ENCODE results near the gene WBP1L.

The WBP1L gene

GRCh38 chr10:102764470-102765161 is 20.9 kb downstream of the WBP1L start:
- DNase-seq (ENCODE audit: insufficient read length) (no peak), FAIRE-seq (no peak)
- TF ChIP-seq POLR2AphosphoS5 (IDR thresholded peaks at IDR 0.05; ENCODE audit: low read depth, low read length) (no peak), TAF1 (IDR thresholded peaks at IDR 0.05; ENCODE audit: borderline replicate concordance, low read depth, low read length) (no peak), POLR2A (IDR thresholded peaks at IDR 0.05; ENCODE audit: low read depth, low read length) (no peak)

GRCh38 chr10:102765336-102765735 is 21.6 kb downstream of the WBP1L start:
- FAIRE-seq (no peak), DNase-seq (ENCODE audit: insufficient read length) (no peak)
- TF ChIP-seq TAF1 (IDR thresholded peaks at IDR 0.05; ENCODE audit: borderline replicate concordance, low read depth, low read length) (no peak), POLR2AphosphoS5 (IDR thresholded peaks at IDR 0.05; ENCODE audit: low read depth, low read length) (no peak)

GRCh38 chr10:102767428-102768160 is 23.8 kb downstream of the WBP1L start:
- no peak for DNase-seq (ENCODE audit: insufficient read length)
- no peak for TF ChIP-seq TAF1 (IDR thresholded peaks at IDR 0.05; ENCODE audit: borderline replicate concordance, low read depth, low read length)
- no peak for TF ChIP-seq POLR2A (IDR thresholded peaks at IDR 0.05; ENCODE audit: low read depth, low read length)
- no peak for TF ChIP-seq POLR2AphosphoS5 (IDR thresholded peaks at IDR 0.05; ENCODE audit: low read depth, low read length)
- no peak for FAIRE-seq

- no peak for DNase-seq (ENCODE audit: insufficient read length)
- FAIRE-seq = no peak
- TF ChIP-seq POLR2A (IDR thresholded peaks at IDR 0.05; ENCODE audit: low read depth, low read length) (no peak), POLR2AphosphoS5 (IDR thresholded peaks at IDR 0.05; ENCODE audit: low read depth, low read length) (no peak), TAF1 (IDR thresholded peaks at IDR 0.05; ENCODE audit: borderline replicate concordance, low read depth, low read length) (no peak)
Observed at GRCh38 chr10:102769375-102770107, 25.8 kb downstream of the WBP1L start.

GRCh38 chr10:102770108-102770482 is 26.3 kb downstream of the WBP1L start:
- no peak for FAIRE-seq
- TF ChIP-seq TAF1 (IDR thresholded peaks at IDR 0.05; ENCODE audit: borderline replicate concordance, low read depth, low read length) (no peak), POLR2A (IDR thresholded peaks at IDR 0.05; ENCODE audit: low read depth, low read length) (no peak), POLR2AphosphoS5 (IDR thresholded peaks at IDR 0.05; ENCODE audit: low read depth, low read length) (no peak)
- no peak for DNase-seq (ENCODE audit: insufficient read length)

- TF ChIP-seq POLR2AphosphoS5 (IDR thresholded peaks at IDR 0.05; ENCODE audit: low read depth, low read length) = no peak
- TF ChIP-seq POLR2A (IDR thresholded peaks at IDR 0.05; ENCODE audit: low read depth, low read length) = no peak
- no peak for TF ChIP-seq TAF1 (IDR thresholded peaks at IDR 0.05; ENCODE audit: borderline replicate concordance, low read depth, low read length)
- no peak for DNase-seq (ENCODE audit: insufficient read length)
- no peak for FAIRE-seq
Observed at GRCh38 chr10:102770792-102771191, 27.0 kb downstream of the WBP1L start.

GRCh38 chr10:102773320-102773719 is 29.6 kb downstream of the WBP1L start:
- no peak for DNase-seq (ENCODE audit: insufficient read length)
- TF ChIP-seq TAF1 (IDR thresholded peaks at IDR 0.05; ENCODE audit: borderline replicate concordance, low read depth, low read length) (no peak), POLR2AphosphoS5 (IDR thresholded peaks at IDR 0.05; ENCODE audit: low read depth, low read length) (no peak), POLR2A (IDR thresholded peaks at IDR 0.05; ENCODE audit: low read depth, low read length) (no peak)
- no peak for FAIRE-seq

GRCh38 chr10:102773986-102774385 is 30.2 kb downstream of the WBP1L start:
- peak; percentile 21 for FAIRE-seq
- DNase-seq (ENCODE audit: insufficient read length) = no peak
- TF ChIP-seq POLR2AphosphoS5 (IDR thresholded peaks at IDR 0.05; ENCODE audit: low read depth, low read length) (no peak), TAF1 (IDR thresholded peaks at IDR 0.05; ENCODE audit: borderline replicate concordance, low read depth, low read length) (no peak), POLR2A (IDR thresholded peaks at IDR 0.05; ENCODE audit: low read depth, low read length) (no peak)

- TF ChIP-seq POLR2AphosphoS5 (IDR thresholded peaks at IDR 0.05; ENCODE audit: low read depth, low read length) (no peak), TAF1 (IDR thresholded peaks at IDR 0.05; ENCODE audit: borderline replicate concordance, low read depth, low read length) (no peak), POLR2A (IDR thresholded peaks at IDR 0.05; ENCODE audit: low read depth, low read length) (no peak)
- DNase-seq (ENCODE audit: insufficient read length) = no peak
- no peak for FAIRE-seq
Observed at GRCh38 chr10:102775201-102775934, 31.6 kb downstream of the WBP1L start.

GRCh38 chr10:102775935-102776669 is 32.4 kb downstream of the WBP1L start:
- DNase-seq (ENCODE audit: insufficient read length) (no peak), FAIRE-seq (no peak)
- TF ChIP-seq TAF1 (IDR thresholded peaks at IDR 0.05; ENCODE audit: borderline replicate concordance, low read depth, low read length) (no peak), POLR2A (IDR thresholded peaks at IDR 0.05; ENCODE audit: low read depth, low read length) (no peak), POLR2AphosphoS5 (IDR thresholded peaks at IDR 0.05; ENCODE audit: low read depth, low read length) (no peak)

All from GM12892 (cell line).